NB4 (cell line): ENCODE results near the gene HNRNPUL1.
A peak's percentile ranks its signal among the peaks of the same experiment; 100 is the strongest.
"Not testable (repeated sequence)": the region's sequence is repeated elsewhere in the genome, so short reads cannot be mapped to it uniquely, and the experiment has no call there.

ENCODE experiments used
- DNase-seq: peaks from one replicate; pipeline ENCODE4 v3.0.0; 2010; ENCODE audit warnings: low read depth
- H3K4me3 ChIP-seq: one replicate; pipeline ENCODE4 v1.5.1; 2011; ENCODE audit warnings: mild to moderate bottlenecking, low read depth, low read length, moderate library complexity
- MYC ChIP-seq: IDR thresholded peaks from 2 replicates; pipeline ENCODE4 v1.6.1; 2011; ENCODE audit warnings: low read depth, low read length
- POLR2A ChIP-seq: IDR thresholded peaks from 2 replicates; pipeline ENCODE4 v1.6.1; 2011; ENCODE audit warnings: mild to moderate bottlenecking; ENCODE audit not compliant: insufficient read length; ENCODE audit errors: extremely low read depth
- TF ChIP-seq, protein P1 (sequence below): IDR thresholded peaks from one replicate; pipeline ENCODE4 v1.5.1; 2012; ENCODE audit warnings: low read depth, low read length
- TF ChIP-seq, protein P2 (sequence below): IDR thresholded peaks from 2 replicates; pipeline ENCODE4 v1.6.1; 2011; ENCODE audit warnings: low read depth, low read length

The HNRNPUL1 gene

DNA sequence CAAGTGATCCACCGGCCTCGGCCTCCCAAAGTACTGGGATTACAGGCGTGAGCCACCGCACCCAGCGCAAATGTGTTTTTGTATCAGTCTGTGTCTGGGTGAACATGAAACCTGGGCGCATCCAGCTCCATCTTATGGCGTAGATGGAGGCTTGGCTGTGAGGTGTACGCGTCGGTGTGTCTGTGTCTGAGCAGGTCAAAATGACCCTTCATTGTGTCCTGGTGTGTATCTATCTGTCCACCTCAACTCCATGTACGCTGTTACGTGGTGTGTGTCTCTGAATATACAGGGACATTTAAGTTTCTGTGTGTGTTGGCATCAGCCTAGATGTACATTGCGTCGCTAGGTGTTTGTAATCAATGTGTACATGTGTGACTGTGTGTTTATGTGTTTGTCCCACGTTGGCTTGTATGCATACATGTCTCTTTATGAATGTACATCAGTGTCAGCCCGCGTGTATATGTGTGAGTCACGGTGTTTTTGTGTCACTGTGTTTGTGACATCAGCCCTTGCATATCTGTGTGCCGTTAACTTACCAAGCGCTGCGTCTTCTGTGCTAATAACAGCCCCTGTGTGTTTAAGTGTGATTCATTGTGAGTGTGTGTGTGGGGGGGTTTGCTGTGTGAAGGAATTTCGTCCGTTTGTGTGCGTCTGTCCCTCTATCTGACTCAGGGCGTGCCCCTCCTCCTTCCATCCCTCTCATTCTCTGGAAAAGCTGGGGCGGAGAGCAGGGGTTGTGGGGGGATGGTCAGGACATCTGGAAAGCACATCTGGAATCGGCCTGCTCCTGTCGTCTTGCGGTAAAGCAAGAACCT, 38.7 kb upstream of the HNRNPUL1 start:
- TF ChIP-seq POLR2A: no peak
- TF ChIP-seq, protein P1, sequence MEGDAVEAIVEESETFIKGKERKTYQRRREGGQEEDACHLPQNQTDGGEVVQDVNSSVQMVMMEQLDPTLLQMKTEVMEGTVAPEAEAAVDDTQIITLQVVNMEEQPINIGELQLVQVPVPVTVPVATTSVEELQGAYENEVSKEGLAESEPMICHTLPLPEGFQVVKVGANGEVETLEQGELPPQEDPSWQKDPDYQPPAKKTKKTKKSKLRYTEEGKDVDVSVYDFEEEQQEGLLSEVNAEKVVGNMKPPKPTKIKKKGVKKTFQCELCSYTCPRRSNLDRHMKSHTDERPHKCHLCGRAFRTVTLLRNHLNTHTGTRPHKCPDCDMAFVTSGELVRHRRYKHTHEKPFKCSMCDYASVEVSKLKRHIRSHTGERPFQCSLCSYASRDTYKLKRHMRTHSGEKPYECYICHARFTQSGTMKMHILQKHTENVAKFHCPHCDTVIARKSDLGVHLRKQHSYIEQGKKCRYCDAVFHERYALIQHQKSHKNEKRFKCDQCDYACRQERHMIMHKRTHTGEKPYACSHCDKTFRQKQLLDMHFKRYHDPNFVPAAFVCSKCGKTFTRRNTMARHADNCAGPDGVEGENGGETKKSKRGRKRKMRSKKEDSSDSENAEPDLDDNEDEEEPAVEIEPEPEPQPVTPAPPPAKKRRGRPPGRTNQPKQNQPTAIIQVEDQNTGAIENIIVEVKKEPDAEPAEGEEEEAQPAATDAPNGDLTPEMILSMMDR: no peak
- TF ChIP-seq, protein P2, sequence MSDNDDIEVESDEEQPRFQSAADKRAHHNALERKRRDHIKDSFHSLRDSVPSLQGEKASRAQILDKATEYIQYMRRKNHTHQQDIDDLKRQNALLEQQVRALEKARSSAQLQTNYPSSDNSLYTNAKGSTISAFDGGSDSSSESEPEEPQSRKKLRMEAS: peak; percentile 18; the same call in 1 of the 2 replicates
- peak; percentile 46; the same call in 1 of the 2 replicates for TF ChIP-seq MYC
- DNase-seq: peak; percentile 85
- no peak overlapping the region for H3K4me3 ChIP-seq

DNA sequence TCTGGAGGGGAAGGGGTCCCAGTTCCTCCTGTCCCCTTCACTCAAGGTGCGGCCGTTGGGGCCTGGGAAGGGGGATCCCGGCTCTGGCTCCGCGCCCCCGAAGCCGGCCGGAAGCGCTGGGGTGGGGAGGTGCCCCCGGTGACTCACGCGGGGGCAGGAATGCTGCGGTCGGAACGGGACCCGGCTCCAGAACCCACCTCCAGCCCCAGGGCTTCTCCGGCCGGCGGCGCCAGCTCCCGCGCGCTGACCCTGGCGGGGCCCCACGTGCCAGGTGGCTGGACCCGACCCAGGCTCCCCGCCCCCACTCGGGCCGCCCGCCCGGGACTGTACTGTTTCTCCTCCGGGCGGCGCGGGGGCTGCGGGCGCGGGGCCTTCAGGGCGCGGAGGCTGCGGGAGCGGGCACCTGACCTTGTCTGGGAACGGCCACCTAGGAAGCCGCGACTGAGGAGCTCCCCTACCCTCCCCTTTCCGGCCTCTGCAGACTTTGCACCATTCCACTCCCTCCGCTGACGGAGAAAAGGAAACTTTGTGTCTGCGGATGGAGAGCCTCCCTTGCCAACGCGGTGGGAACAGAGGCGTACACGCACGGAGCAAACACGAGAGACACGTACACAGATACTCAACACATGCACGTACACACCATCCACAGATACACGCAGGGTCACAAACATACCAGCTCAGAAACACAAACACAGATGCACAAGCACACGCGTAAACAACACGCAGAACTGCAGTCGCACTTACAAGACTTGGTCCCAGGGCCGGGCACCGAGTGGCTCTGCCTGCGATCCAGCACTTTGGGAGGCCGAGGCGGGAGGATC, 37.9 kb upstream of the HNRNPUL1 start:
- 0 out of 2 replicates have a peak, but pooled peaks have one; percentile 21 for TF ChIP-seq MYC
- TF ChIP-seq, protein P2: no peak; the same call in 1 of the 2 replicates
- TF ChIP-seq, protein P1: no peak
- peak overlapping the region; percentile 57 for H3K4me3 ChIP-seq
- DNase-seq: peak; percentile 81

DNA sequence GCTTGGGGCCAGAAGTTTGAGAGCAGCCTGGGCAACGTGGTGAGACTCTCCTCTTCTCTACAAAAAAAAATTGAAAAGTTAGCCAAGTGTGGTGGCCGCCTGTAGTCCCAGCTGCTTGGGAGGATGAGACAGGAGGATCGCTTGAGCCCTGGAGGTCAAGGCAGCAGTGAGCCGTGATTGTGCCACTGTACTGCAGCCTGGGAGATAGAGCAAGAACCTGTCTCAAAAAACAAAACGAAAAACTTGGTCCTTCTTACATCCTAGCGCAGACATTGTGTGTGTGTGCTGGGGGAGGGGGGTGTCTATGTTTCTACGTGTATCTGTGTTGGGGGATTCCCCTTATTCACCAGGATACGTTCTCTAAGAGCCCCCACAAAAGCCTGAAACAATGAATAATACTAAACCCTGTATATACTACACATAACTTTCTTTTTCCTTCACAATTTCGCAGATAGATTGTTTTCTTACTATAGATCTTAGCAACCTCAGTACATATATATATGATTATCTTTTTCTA, 37.2 kb upstream of the HNRNPUL1 start:
- H3K4me3 ChIP-seq: peak overlapping the region; percentile 57
- TF ChIP-seq, protein P2: no peak
- TF ChIP-seq POLR2A (no peak), MYC (no peak)
- TF ChIP-seq, protein P1: no peak

DNA sequence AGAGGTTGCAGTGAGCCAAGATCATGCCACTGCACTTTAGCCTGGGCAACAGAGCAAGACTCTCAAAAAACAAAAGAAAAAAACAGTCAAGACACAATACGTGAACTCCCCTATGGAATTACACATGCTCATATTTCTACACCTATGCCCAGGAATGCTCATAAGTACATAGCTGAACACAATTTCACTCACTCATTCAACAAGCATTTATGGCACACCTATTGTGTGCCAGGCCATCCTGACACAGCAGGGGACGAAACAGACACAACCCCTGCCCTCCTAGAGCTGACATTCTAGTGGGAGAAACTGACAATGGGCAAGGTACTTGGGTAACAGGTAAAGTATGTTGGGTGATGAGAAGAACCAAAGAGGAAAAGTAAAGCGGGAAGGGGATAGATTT, 35.7 kb upstream of the HNRNPUL1 start:
- TF ChIP-seq, protein P1: no peak
- TF ChIP-seq, protein P2: no peak
- H3K4me3 ChIP-seq: no peak overlapping the region
- no peak for DNase-seq

More for the DNA sequence above, 37.2 kb upstream of the HNRNPUL1 start:
- no peak for DNase-seq

DNA sequence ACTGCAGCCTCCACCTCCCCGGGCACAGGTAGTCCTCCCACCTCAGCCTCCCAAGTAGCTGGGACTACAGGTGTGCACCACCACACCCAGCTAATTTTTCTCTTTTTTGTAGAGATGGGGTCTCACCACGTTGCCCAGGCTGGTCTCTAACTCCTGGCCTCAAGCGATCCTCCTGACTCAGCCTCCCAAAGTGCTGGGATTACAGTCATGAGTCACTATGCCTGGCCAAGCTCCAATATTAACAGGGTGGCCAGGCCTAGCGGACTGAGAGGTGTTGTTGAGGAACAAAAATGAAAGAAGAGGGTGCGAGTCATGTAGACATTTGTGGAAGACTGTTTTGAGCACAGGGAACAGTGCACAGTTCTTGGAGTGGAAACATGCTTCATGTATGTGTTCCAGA, 34.8 kb upstream of the HNRNPUL1 start:
- not testable (repeated sequence) for DNase-seq, H3K4me3 ChIP-seq
